DMS79 treated with DMSO at 0.1 percent for 48 hours (cell line): ENCODE results near the gene YAE1.
"Not testable (repeated sequence)": the region's sequence is repeated elsewhere in the genome, so short reads cannot be mapped to it uniquely, and the experiment has no call there.

Source experiments
- DNase-seq: peaks from one replicate; lab custom pipeline; 2025; lab: John Stamatoyannopoulos, UW

Gene YAE1, protein sequence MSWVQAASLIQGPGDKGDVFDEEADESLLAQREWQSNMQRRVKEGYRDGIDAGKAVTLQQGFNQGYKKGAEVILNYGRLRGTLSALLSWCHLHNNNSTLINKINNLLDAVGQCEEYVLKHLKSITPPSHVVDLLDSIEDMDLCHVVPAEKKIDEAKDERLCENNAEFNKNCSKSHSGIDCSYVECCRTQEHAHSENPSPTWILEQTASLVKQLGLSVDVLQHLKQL

GRCh38 chr7:39566023-39566921 lies at the start of gene YAE1:
Gene YAE1, plus strand, starts transcription at chr7:39566404. Its CDS starts 15 bp downstream, at chr7:39566419.
- peak; percentile 84 for DNase-seq

DNA sequence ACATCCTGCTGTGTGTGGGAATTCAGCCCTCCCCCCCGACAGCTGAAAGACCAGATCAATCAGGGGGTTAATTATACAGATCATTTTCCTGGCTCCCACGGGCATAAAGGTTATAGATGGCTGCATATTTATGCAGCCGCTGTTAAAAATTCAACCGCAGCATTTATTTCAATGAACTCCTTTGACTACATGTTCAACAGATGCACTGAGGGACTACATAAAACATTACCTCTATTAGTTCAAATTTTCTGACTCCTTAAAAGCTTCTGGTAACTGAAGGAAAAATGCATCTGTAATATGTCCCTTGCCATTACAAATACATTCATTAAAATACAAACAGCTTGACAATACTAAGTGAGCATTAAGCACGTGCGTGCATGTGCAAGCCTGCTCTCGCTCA lies 49.7 kb upstream of the YAE1 start:
- no peak for DNase-seq

DNA sequence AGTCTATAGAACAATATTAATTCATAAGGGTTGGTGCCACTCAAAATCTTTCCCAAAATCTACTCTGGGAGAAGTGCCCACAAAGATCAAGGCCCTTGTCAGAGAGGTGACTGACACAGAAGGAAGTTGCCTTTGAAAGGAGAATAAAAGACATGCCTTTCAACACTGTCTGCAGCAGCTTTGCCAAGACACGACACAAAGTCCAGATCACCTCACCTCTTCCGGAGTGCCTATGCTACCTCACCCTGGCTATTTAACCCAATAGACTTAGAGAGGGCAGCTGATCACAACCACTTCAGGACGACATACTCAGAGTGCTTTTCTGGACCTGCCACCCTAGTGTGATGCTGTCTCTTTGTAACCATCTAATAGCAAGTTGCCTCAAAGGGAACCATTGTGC lies 49.0 kb upstream of the YAE1 start:
- DNase-seq = no peak

GRCh38 chr7:39525926-39526325 lies 40.3 kb upstream of the YAE1 start:
- no peak for DNase-seq

- no peak for DNase-seq
These were observed 39.5 kb upstream of the YAE1 start for GRCh38 chr7:39526666-39527065.

GRCh38 chr7:39527296-39527695 lies 38.9 kb upstream of the YAE1 start:
- DNase-seq = peak; percentile 50

GRCh38 chr7:39527951-39528350 lies 38.3 kb upstream of the YAE1 start:
- DNase-seq = no peak

GRCh38 chr7:39528849-39529248 lies 37.4 kb upstream of the YAE1 start:
- peak; percentile 39 for DNase-seq

DNA sequence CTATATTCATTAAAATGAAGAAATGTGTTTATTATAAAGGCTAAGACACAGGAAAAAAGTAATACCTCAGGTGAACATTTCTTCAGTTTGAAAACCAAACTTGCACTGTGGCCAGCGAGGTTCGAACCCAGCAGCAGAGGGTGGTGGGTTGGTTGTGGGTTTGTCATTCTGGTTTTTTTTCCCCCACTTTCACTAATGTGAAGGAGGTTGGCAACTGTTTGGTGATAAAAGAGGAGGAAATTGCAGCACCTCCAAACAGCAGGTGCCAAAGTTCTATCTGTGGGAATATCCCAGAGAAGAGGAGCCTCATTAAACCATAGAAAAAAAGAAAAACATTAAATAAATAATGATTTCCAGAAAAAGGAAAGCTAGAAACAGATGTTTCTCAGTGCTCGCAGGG lies 36.6 kb upstream of the YAE1 start:
- no peak for DNase-seq

DNA sequence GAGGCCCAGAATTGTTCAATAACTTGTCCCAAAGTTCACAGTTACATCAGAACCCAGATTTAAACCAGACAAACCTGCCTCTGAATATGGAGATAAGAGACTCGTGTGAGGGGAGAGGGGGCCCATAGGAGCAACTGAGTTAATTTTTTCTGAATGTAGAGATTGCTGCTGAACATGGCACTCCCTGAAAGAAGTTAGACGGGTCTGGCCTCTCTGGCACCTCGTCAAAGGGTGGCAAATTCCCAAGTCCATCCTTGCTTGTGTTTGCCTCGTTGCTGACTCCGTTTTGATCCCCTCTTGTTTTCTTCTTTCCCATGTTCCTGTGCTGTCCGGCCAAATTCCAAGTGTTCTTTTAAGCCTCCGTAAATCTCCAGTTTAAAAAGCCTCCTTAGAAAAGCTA lies 35.2 kb upstream of the YAE1 start:
- DNase-seq = no peak

- DNase-seq = peak; percentile 68
These were observed 34.4 kb upstream of the YAE1 start for GRCh38 chr7:39531818-39532217.

- no peak for DNase-seq
These were observed 33.4 kb upstream of the YAE1 start for GRCh38 chr7:39532832-39533231.

- no peak for DNase-seq
These were observed 31.6 kb upstream of the YAE1 start for GRCh38 chr7:39534599-39534998.

DNA sequence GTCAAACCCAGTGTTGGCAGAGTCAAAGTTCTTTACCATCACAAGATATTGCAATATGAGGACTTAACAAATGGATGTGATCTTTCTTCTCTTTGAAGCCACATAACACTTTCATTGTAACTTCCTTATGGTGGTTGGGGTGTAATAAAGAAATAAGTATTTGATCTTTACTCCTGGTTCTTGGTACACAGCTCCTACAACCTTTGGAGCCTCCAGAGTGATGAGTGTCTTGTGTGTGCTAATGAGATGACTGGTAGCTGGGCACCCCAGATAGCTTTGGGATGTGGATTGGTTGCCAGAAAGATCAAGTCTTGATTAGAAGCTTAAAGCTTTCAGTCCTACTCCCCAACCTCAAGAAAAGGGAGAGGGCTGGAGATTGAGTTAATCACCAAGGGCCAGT lies 31.1 kb upstream of the YAE1 start:
- no peak for DNase-seq

DNA sequence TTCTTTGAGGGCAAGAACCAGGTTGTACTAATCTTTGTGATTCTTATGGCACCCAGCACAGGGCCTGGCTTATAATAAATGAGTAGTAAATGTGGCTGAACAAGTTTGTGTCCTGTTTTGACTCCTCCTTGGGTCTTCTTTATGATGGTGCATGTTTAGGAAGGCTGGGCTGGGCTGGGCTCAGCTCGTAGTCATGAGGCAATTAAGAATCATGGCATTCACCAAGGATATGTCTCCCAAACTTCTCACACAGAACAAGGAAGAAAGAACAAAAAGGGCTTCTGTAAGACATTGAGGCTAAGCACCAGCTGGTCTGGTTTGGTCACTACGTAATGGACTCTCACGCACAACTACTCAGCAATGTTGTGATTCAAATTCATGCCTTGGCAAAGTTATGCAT lies 30.5 kb upstream of the YAE1 start:
- DNase-seq = no peak

DNA sequence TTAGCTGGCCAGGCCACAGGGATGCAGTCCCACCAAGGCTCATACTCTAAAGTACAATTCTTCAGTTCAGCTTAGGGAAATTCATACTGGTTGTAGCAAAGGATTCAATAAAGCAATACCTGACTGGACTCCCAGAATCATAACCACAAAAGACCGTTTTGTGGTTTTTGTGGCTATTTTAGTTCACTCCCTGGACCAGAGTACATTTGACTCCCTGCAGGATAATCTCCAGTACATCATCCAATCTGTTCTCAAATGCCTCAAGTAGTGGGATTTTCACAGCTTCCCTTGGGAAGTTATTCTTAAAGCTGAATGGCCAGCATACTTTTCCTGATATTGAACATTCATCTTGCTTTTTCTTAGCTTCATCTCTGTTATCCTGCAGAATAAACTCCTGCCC lies 29.3 kb upstream of the YAE1 start:
- no peak for DNase-seq

GRCh38 chr7:39539816-39540215 lies 26.4 kb upstream of the YAE1 start:
- DNase-seq = no peak

DNA sequence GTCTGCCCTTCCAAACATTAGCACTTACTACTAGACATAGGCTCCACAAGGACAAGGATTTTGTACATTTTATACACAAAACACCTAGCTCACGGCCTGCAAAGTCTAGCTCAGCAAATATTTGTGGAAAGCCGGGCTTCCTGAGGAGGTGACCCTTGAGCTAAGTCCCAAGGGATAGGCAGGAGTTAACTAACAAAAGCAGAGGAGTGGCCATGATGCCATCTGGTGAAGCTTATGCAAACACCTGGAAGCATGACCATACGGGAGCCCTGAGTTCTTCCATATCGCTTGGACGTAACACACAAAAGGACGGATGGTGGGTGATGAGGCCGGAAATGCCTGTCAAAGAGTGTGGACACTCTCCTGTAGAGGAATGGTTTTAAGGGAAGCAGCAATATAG lies 25.9 kb upstream of the YAE1 start:
- no peak for DNase-seq

DNA sequence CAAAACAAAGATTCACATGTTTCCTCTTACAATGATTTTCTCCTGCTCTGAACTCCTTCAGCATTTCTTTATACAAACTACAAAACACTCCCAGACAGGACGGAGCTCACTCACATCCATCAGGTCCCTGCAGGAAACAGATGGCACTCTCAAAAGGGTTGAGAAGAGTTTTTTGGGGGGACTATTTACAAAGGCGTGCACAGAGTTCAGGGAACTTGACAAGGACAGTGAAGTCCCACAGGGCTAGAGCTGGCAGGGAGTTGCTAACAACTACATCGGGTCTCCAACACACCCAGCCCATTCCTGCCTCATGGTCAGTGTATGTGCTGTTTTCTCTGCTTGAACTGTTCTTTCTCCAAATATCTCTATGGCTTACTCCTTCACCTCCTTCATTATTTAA lies 24.7 kb upstream of the YAE1 start:
- DNase-seq = no peak

DNA sequence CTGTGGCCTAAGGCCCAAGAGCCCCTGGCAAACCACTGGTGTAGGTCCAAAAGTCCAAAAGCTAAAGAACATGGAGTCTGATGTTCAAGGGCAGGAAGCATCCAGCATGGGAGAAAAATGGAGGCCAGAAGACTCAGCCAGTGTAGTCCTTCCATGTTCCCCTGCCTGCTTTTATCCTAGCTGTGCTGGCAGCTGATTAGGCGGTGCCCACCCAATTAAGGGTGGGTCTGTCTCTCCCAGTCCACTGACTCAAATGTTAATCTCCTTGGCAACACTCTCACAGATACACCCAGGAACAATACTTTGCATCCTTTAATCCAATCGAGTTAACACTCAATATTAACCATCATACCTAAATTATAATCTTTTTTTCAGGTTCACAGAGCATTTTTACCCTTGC lies 21.4 kb upstream of the YAE1 start:
- DNase-seq = not testable (repeated sequence)

GRCh38 chr7:39547336-39547735 lies 18.9 kb upstream of the YAE1 start:
- no peak for DNase-seq

GRCh38 chr7:39550411-39550810 lies 15.8 kb upstream of the YAE1 start:
- no peak for DNase-seq

DNA sequence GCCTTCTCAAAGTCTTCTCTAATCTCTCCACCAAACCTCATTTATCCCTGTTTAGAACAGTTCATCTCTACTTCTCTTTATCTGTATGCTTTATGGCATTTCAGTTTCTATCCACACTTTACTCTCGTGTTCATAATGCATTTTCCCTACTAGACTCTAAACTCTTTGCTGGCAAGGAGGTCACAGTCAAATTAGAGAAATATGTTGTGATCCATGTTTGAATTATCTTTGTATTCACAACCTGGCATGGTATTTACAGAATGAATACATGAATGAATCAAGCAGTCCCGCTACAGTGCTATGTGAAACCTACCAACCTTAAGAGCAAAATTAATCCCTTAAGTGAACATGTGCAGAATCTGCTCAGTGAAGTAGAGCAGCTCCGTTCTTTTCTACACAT lies 12.8 kb upstream of the YAE1 start:
- no peak for DNase-seq
